ENCODE results near the gene MGAT1. TPM values are rescaled to one million over a fixed set of nuclear protein-coding genes. Genes with fewer than 3 reads are reported as not detected.

The MGAT1 gene
- total and polyA plus RNA-seq, 11 donors = 50.9 to 199 (median 83.5) TPM

- no peaks in the 10 kb centered on the region for H3K9me3 ChIP-seq
- intact Hi-C loops (cut with DNase I) = loop anchor here in 1 of 10 donors (10.0 kb wide), 1 partner anchor 386 kb away; no protein-coding TSS in a partner anchor
- DNase-seq = no peak
- H3K27me3 ChIP-seq = no peaks in the 10 kb centered on the region
- WGBS, 4 donors = 62 to 74% (median 68%) methylated on average over 4 of the region's 4 CpGs
- TF ChIP-seq POLR2A (IDR thresholded peaks at IDR 0.05) = no peak
- peak in 7 of 12 donors; percentile 7 to 40 (median 19) for TF ChIP-seq CTCF (IDR thresholded peaks at IDR 0.05)
- H3K4me1 ChIP-seq = peaks cover 32 to 91% (median 73%) of the 10 kb centered on the region in 12 donors
- ATAC-seq = no peak
- H3K27ac ChIP-seq = peak overlapping the region in 1 of 12 donors; percentile 99
- H3K4me3 ChIP-seq = peak overlapping the region in 6 of 12 donors; percentile 3 to 99 (median 6)
- H3K36me3 ChIP-seq = peaks cover 0 to 69% (median 17%) of the 10 kb centered on the region in 9 donors
Observed at GRCh38 chr5:180799194-180799593, 3.4 kb downstream of the MGAT1 start.

GRCh38 chr5:180798193-180798592, 4.4 kb downstream of the MGAT1 start:
- Histone ChIP-seq H3K9me3 (no peaks in the 10 kb centered on the region), H3K27ac (no peak overlapping the region), H3K4me3 (peak overlapping the region in 1 of 12 donors; percentile 3), H3K4me1 (peaks cover 32 to 87% (median 70%) of the 10 kb centered on the region in 12 donors), H3K27me3 (no peaks in the 10 kb centered on the region), H3K36me3 (peaks cover 0 to 79% (median 22%) of the 10 kb centered on the region in 9 donors)
- intact Hi-C loops (cut with DNase I) = loop anchor here in 1 of 10 donors (10.0 kb wide), 1 partner anchor 387 kb away; no protein-coding TSS in a partner anchor
- DNase-seq (no peak), ATAC-seq (no peak)
- WGBS, 4 donors = 72 to 86% (median 79%) methylated on average over 11 of the region's 11 CpGs
- TF ChIP-seq POLR2A (IDR thresholded peaks at IDR 0.05) = no peak
- TF ChIP-seq CTCF (IDR thresholded peaks at IDR 0.05) = no peak

GRCh38 chr5:180797256-180798192, 5.1 kb downstream of the MGAT1 start:
- H3K9me3 ChIP-seq = no peaks in the 10 kb centered on the region
- 67 to 72% (median 68%) methylated on average over 9 to 10 of the region's 10 CpGs for WGBS, 4 donors
- H3K36me3 ChIP-seq = peaks cover 0 to 85% (median 26%) of the 10 kb centered on the region in 9 donors
- TF ChIP-seq CTCF (IDR thresholded peaks at IDR 0.05) = no peak
- no peak for TF ChIP-seq POLR2A (IDR thresholded peaks at IDR 0.05)
- intact Hi-C loops (cut with DNase I) = loop anchor here in 1 of 10 donors (10.0 kb wide), 1 partner anchor 387 kb away; no protein-coding TSS in a partner anchor
- ATAC-seq (no peak), DNase-seq (no peak)
- H3K4me1 ChIP-seq = peaks cover 32 to 89% (median 75%) of the 10 kb centered on the region in 12 donors
- H3K27ac ChIP-seq = no peak overlapping the region
- H3K4me3 ChIP-seq = peak overlapping the region in 1 of 12 donors; percentile 4
- H3K27me3 ChIP-seq = no peaks in the 10 kb centered on the region

GRCh38 chr5:180795771-180796313, 6.8 kb downstream of the MGAT1 start:
- TF ChIP-seq CTCF (IDR thresholded peaks at IDR 0.05) (no peak), POLR2A (IDR thresholded peaks at IDR 0.05) (no peak)
- H3K27me3 ChIP-seq = no peaks in the 10 kb centered on the region
- no peak overlapping the region for H3K4me3 ChIP-seq
- H3K4me1 ChIP-seq = peaks cover 24 to 92% (median 70%) of the 10 kb centered on the region in 12 donors
- H3K36me3 ChIP-seq = peaks cover 2 to 90% (median 43%) of the 10 kb centered on the region in 9 donors
- no peaks in the 10 kb centered on the region for H3K9me3 ChIP-seq
- ATAC-seq (no peak), DNase-seq (no peak)
- intact Hi-C loops (cut with DNase I) = loop anchor here in 1 of 10 donors (10.0 kb wide), 1 partner anchor 389 kb away; no protein-coding TSS in a partner anchor
- H3K27ac ChIP-seq = no peak overlapping the region
- 50 to 78% (median 69%) methylated on average over 4 of the region's 4 CpGs for WGBS, 4 donors
